Body of pancreas (tissue), 4 donors: Measurements from ENCODE around the gene IWS1. TPM values are rescaled to one million over a fixed set of nuclear protein-coding genes. Genes with fewer than 3 reads are reported as not detected.

Experiments
- ATAC-seq: fragments of 150-250 bp; one replicate; pipeline ENCODE4 v1.9.1; 2016
- DNase-seq, 4 donors: peaks; one replicate each; pipeline ENCODE4 v3.0.0-alpha.2; 2019
- H3K27ac ChIP-seq, 4 donors: fragments of 200-600 bp; sonication (generic); 1 replicate in 3 of 4; 2 replicates in 1 of 4; pipeline versions ENCODE4 v1.5.1 to v1.6.1; 2016 to 2019; ENCODE audit warnings: mild to moderate bottlenecking in 1 of 4, mixed read lengths in 1 of 4, moderate library complexity in 1 of 4
- H3K27me3 ChIP-seq, 2 donors: fragments of 200-600 bp; sonication (generic); one replicate each; pipeline ENCODE4 v1.6.0; 2016; ENCODE audit warnings: mild to moderate bottlenecking in 1 of 2
- H3K36me3 ChIP-seq, 2 donors: fragments of 200-600 bp; sonication (generic); replicated peaks in 1 of 2; 2 replicates each; pipeline ENCODE4 v1.5.1; 2016; ENCODE audit warnings: low read depth in 2 of 2; ENCODE audit not compliant: insufficient read depth in 1 of 2
- H3K4me1 ChIP-seq: fragments of 200-600 bp; sonication (generic); one replicate; pipeline ENCODE4 v1.6.0; 2016
- H3K4me3 ChIP-seq, 2 donors: fragments of 200-600 bp; sonication (generic); 1 replicate in 1 of 2; 2 replicates in 1 of 2; pipeline ENCODE4 v1.5.1; 2016 to 2019
- H3K9me3 ChIP-seq, 3 donors: fragments of 200-600 bp; sonication (generic); 1 replicate in 2 of 3; 2 replicates in 1 of 3; pipeline ENCODE4 v1.5.1; 2016
- CTCF ChIP-seq, 7 experiments: fragments of 450-650 bp in 4 of 7; fragments of 200-600 bp in 3 of 7; sonication (generic) in 3 of 7; IDR thresholded peaks; one replicate each; pipeline ENCODE4 v1.5.1; 2016 to 2019; ENCODE audit warnings: antibody characterized with exemption in 7 of 7
- POLR2A ChIP-seq, 3 donors: fragments of 450-650 bp; IDR thresholded peaks; one replicate each; pipeline ENCODE4 v1.6.1; 2016; ENCODE audit warnings: antibody characterized with exemption in 3 of 3, mild to moderate bottlenecking in 2 of 3
- WGBS, 2 donors: methylation state at CpG; one replicate each; pipeline ENCODE4 v1.1.5; 2017; 5-methylcytosine and 5-hydroxymethylcytosine counted together
- intact Hi-C: fragments of 100-400 bp; cut with DNase I; formaldehyde crosslinking; loops from one replicate; pipeline ENCODE4 v1.15.1; 2023
- total RNA-seq, 2 donors: library from RNA; depleted of rRNA; stranded (reverse); fragments of >200 nt; gene quantifications; one replicate each; pipeline ENCODE4 v1.1.0, GENCODE V29; 2016

IWS1 gene
- total RNA-seq, 2 donors from 2014 or later = 25.9 to 26.7 TPM

- H3K4me3 ChIP-seq = no peak overlapping the region
- H3K9me3 ChIP-seq = no peaks in the 10 kb centered on the region
- DNase-seq (no peak), ATAC-seq (no peak)
- H3K27ac ChIP-seq = no peak overlapping the region
- H3K36me3 ChIP-seq = no peaks in the 10 kb centered on the region
- TF ChIP-seq POLR2A (IDR thresholded peaks at IDR 0.05) (no peak), CTCF (IDR thresholded peaks at IDR 0.05) (no peak)
- WGBS, 2 donors = 93% methylated on average over 6 of the region's 6 CpGs
- intact Hi-C loops = no loop called here
- H3K27me3 ChIP-seq = no peaks in the 10 kb centered on the region
- peaks cover 29% of the 10 kb centered on the region for H3K4me1 ChIP-seq
These were observed 74.3 kb downstream of the IWS1 start for GRCh38 chr2:127451981-127452380.

- intact Hi-C loops = no loop called here
- peaks cover 12% of the 10 kb centered on the region for H3K4me1 ChIP-seq
These were observed 76.4 kb downstream of the IWS1 start for GRCh38 chr2:127449898-127450297.

DNA sequence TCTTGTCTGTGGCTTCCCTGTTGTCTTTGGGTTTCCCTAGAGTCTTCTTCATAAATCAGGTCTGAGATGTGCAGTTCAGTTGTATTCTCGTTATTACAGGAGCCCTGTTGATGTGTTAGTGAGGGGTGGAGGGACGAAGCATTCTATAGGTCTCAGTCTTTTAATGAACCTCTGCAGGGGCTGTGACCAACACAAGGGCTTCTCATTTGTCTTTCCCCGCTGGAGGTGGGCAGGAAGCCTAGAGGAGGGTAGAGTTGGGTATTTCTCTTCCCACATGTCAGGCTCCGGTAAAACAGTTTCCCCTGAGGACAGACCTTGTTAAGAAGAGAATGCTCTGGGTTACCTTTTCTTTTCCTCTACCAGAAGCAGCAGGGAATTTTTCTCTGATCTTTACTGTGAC lies 76.9 kb downstream of the IWS1 start:
- no peak overlapping the region for H3K4me3 ChIP-seq
- no peak for TF ChIP-seq CTCF (IDR thresholded peaks at IDR 0.05)
- no peak for TF ChIP-seq POLR2A (IDR thresholded peaks at IDR 0.05)
- ATAC-seq (no peak), DNase-seq (no peak)
- WGBS, 2 donors = 91 to 94% methylated on average over 4 of the region's 4 CpGs
- H3K36me3 ChIP-seq = no peaks in the 10 kb centered on the region
- H3K27me3 ChIP-seq = no peaks in the 10 kb centered on the region
- H3K9me3 ChIP-seq = no peaks in the 10 kb centered on the region
- intact Hi-C loops = no loop called here
- H3K27ac ChIP-seq = no peak overlapping the region
- peaks cover 9% of the 10 kb centered on the region for H3K4me1 ChIP-seq

More at GRCh38 chr2:127449898-127450297, 76.4 kb downstream of the IWS1 start:
- no peak overlapping the region for H3K27ac ChIP-seq
- DNase-seq (no peak), ATAC-seq (no peak)
- TF ChIP-seq CTCF (IDR thresholded peaks at IDR 0.05) (no peak), POLR2A (IDR thresholded peaks at IDR 0.05) (no peak)
- H3K36me3 ChIP-seq = no peaks in the 10 kb centered on the region
- H3K27me3 ChIP-seq = no peaks in the 10 kb centered on the region
- WGBS, 2 donors = 84 to 92% methylated on average over 4 of the region's 4 CpGs
- no peak overlapping the region for H3K4me3 ChIP-seq
- H3K9me3 ChIP-seq = no peaks in the 10 kb centered on the region

GRCh38 chr2:127448526-127448925 lies 77.8 kb downstream of the IWS1 start:
- H3K4me1 ChIP-seq = no peaks in the 10 kb centered on the region
- WGBS, 2 donors = 94 to 100% methylated on average over 2 of the region's 2 CpGs
- no peak overlapping the region for H3K4me3 ChIP-seq
- no peaks in the 10 kb centered on the region for H3K9me3 ChIP-seq
- no peaks in the 10 kb centered on the region for H3K36me3 ChIP-seq
- ATAC-seq (no peak), DNase-seq (no peak)
- TF ChIP-seq CTCF (IDR thresholded peaks at IDR 0.05) (no peak), POLR2A (IDR thresholded peaks at IDR 0.05) (no peak)
- H3K27me3 ChIP-seq = no peaks in the 10 kb centered on the region
- H3K27ac ChIP-seq = no peak overlapping the region
- intact Hi-C loops = no loop called here

- DNase-seq = no peak
- WGBS, 2 donors = 68 to 94% methylated on average over 3 to 4 of the region's 5 CpGs
- Histone ChIP-seq H3K4me1 (peaks cover 23% of the 10 kb centered on the region), H3K27me3 (no peaks in the 10 kb centered on the region), H3K4me3 (no peak overlapping the region), H3K36me3 (no peaks in the 10 kb centered on the region), H3K27ac (peak overlapping the region in 1 of 4 donors; percentile 24), H3K9me3 (no peaks in the 10 kb centered on the region)
- ATAC-seq = no peak
- TF ChIP-seq CTCF (IDR thresholded peaks at IDR 0.05) (no peak), POLR2A (IDR thresholded peaks at IDR 0.05) (no peak)
- intact Hi-C loops = no loop called here
These were observed 86.9 kb downstream of the IWS1 start for GRCh38 chr2:127439343-127439742.
